HEK293T (cell line): ENCODE measurements around the gene ADSS2.
A peak's percentile ranks its signal among the peaks of the same experiment; 100 is the strongest.

Experiments
- CTCF ChIA-PET: fragments of 350-600 bp; formaldehyde crosslinking; extraction: SDS; loops from one replicate; lab custom pipeline; 2021; ENCODE audit warnings: antibody characterized with exemption, inconsistent platforms; lab: Yijun Ruan, JAX
- POLR2A ChIA-PET: fragments of 350-600 bp; formaldehyde crosslinking; extraction: SDS; loops from one replicate; lab custom pipeline; 2020; ENCODE audit warnings: antibody characterized with exemption, inconsistent platforms; lab: Yijun Ruan, JAX
- DNase-seq: peaks from one replicate; pipeline ENCODE4 v3.0.0; 2012; ENCODE audit warnings: mixed read lengths; ENCODE audit errors: extremely low spot score
- ARNT ChIP-seq: fragments of 450-650 bp; IDR thresholded peaks from 2 replicates; pipeline ENCODE4 v1.6.1; 2017; ENCODE audit warnings: mild to moderate bottlenecking
- BHLHE40 ChIP-seq: fragments of 450-650 bp; IDR thresholded peaks from 2 replicates; pipeline ENCODE4 v1.6.1; 2016; ENCODE audit warnings: mild to moderate bottlenecking, moderate library complexity, borderline replicate concordance
- CTBP1 ChIP-seq: fragments of 450-650 bp; IDR thresholded peaks from 2 replicates; pipeline ENCODE4 v1.6.1; 2016; ENCODE audit warnings: borderline replicate concordance
- ELF4 ChIP-seq: fragments of 450-650 bp; IDR thresholded peaks from 2 replicates; pipeline ENCODE4 v1.6.1; 2017; ENCODE audit warnings: antibody characterized with exemption
- FOXA1 ChIP-seq: fragments of 450-650 bp; IDR thresholded peaks from 2 replicates; pipeline ENCODE4 v1.6.1; 2016; ENCODE audit warnings: mild to moderate bottlenecking
- FOXK2 ChIP-seq: fragments of 450-650 bp; IDR thresholded peaks from 2 replicates; pipeline ENCODE4 v1.6.1; 2016; ENCODE audit warnings: mild to moderate bottlenecking
- FOXM1 ChIP-seq: fragments of 450-650 bp; IDR thresholded peaks from 2 replicates; pipeline ENCODE4 v1.6.1; 2017; ENCODE audit warnings: mild to moderate bottlenecking, borderline replicate concordance
- HDGF ChIP-seq: fragments of 450-650 bp; IDR thresholded peaks from 2 replicates; pipeline ENCODE4 v1.6.1; 2017; ENCODE audit warnings: antibody characterized with exemption, borderline replicate concordance
- L3MBTL2 ChIP-seq: fragments of 450-650 bp; conservative IDR thresholded peaks from 2 replicates; pipeline ENCODE4 v1.6.1; 2016; ENCODE audit warnings: mild to moderate bottlenecking
- LEF1 ChIP-seq: fragments of 450-650 bp; IDR thresholded peaks from 2 replicates; pipeline ENCODE4 v1.6.1; 2017; ENCODE audit warnings: mild to moderate bottlenecking, borderline replicate concordance
- NFRKB ChIP-seq: fragments of 450-650 bp; IDR thresholded peaks from 2 replicates; pipeline ENCODE4 v1.6.1; 2016; ENCODE audit warnings: mild to moderate bottlenecking, moderate library complexity
- PKNOX1 ChIP-seq: fragments of 450-650 bp; IDR thresholded peaks from 2 replicates; pipeline ENCODE4 v1.6.1; 2016
- SP1 ChIP-seq: fragments of 450-650 bp; IDR thresholded peaks from 2 replicates; pipeline ENCODE4 v1.6.1; 2017
- SUZ12 ChIP-seq: fragments of 450-650 bp; IDR thresholded peaks from 2 replicates; pipeline ENCODE4 v1.6.1; 2016; ENCODE audit warnings: mild to moderate bottlenecking
- TARDBP ChIP-seq: fragments of 450-650 bp; IDR thresholded peaks from 2 replicates; pipeline ENCODE4 v1.6.1; 2016
- ZNF384 ChIP-seq: fragments of 450-650 bp; IDR thresholded peaks from 2 replicates; pipeline ENCODE4 v1.6.1; 2016

The ADSS2 gene

GRCh38 chr1:244394826-244395765 is 56.6 kb downstream of the ADSS2 start:
- DNase-seq = no peak
- ChIA-PET CTCF (no interaction called here), POLR2A (no interaction called here)
- TF ChIP-seq HDGF (0 out of 2 replicates have a peak, but pooled peaks have one; percentile 48), FOXA1 (no peak)

GRCh38 chr1:244394346-244394745 is 57.4 kb downstream of the ADSS2 start:
- POLR2A ChIA-PET = no interaction called here
- CTCF ChIA-PET = interaction anchor here (0.7 kb wide), 1 partner anchor 183 kb away, joined by 5 read pairs; no protein-coding TSS in a partner anchor
- TF ChIP-seq TARDBP = no peak
- no peak for TF ChIP-seq ELF4
- no peak for TF ChIP-seq L3MBTL2
- TF ChIP-seq HDGF = no peak
- no peak for TF ChIP-seq FOXK2
- no peak for TF ChIP-seq ARNT
- no peak for TF ChIP-seq FOXM1
- no peak for TF ChIP-seq SP1
- TF ChIP-seq CTBP1 = no peak
- TF ChIP-seq FOXA1 = no peak
- TF ChIP-seq BHLHE40 = no peak
- TF ChIP-seq NFRKB = no peak
- TF ChIP-seq SUZ12 = no peak
- no peak for TF ChIP-seq ZNF384
- no peak for DNase-seq

GRCh38 chr1:244393604-244394176 is 58.0 kb downstream of the ADSS2 start:
- ChIA-PET POLR2A (no interaction called here), CTCF (interaction anchor here (0.6 to 0.7 kb wide), 2 partner anchors 46 to 183 kb away, joined by 3 to 5 read pairs; no protein-coding TSS in a partner anchor)
- TF ChIP-seq FOXK2 (no peak), FOXM1 (no peak), PKNOX1 (peak; percentile 20; the same call in 1 of the 2 replicates), L3MBTL2 (0 out of 2 replicates have a peak, but pooled peaks have one; percentile 25)
- DNase-seq = no peak

- TF ChIP-seq FOXK2 (no peak), FOXA1 (no peak), PKNOX1 (no peak), FOXM1 (no peak), ARNT (no peak), BHLHE40 (no peak), ELF4 (no peak), LEF1 (no peak), CTBP1 (no peak), SUZ12 (no peak), TARDBP (no peak), SP1 (no peak), NFRKB (no peak), ZNF384 (no peak), HDGF (no peak)
- ChIA-PET CTCF (no interaction called here), POLR2A (no interaction called here)
- DNase-seq = no peak
These were observed 59.9 kb downstream of the ADSS2 start for GRCh38 chr1:244391761-244392160.

- ChIA-PET POLR2A (no interaction called here), CTCF (no interaction called here)
- DNase-seq = no peak
- TF ChIP-seq TARDBP (no peak), HDGF (no peak), SP1 (no peak), FOXA1 (no peak), LEF1 (no peak), ARNT (no peak), CTBP1 (no peak), BHLHE40 (no peak), PKNOX1 (no peak), ZNF384 (no peak), ELF4 (no peak)
These were observed 62.7 kb downstream of the ADSS2 start for GRCh38 chr1:244388961-244389360.

- ChIA-PET CTCF (no interaction called here), POLR2A (no interaction called here)
- DNase-seq = no peak
- no peak for TF ChIP-seq ZNF384
- no peak for TF ChIP-seq L3MBTL2
- TF ChIP-seq FOXK2 = no peak
- TF ChIP-seq HDGF = no peak
- no peak for TF ChIP-seq TARDBP
- no peak for TF ChIP-seq CTBP1
- no peak for TF ChIP-seq SUZ12
- TF ChIP-seq FOXM1 = no peak
- TF ChIP-seq PKNOX1 = no peak
- no peak for TF ChIP-seq ELF4
- TF ChIP-seq BHLHE40 = no peak
- no peak for TF ChIP-seq ARNT
- no peak for TF ChIP-seq NFRKB
- TF ChIP-seq SP1 = no peak
- TF ChIP-seq FOXA1 = no peak
These were observed 64.3 kb downstream of the ADSS2 start for GRCh38 chr1:244387415-244387814.
